ENCODE measurements around the gene IFNAR1.
A peak's percentile ranks its signal among the peaks of the same experiment; 100 is the strongest.
"Not testable (repeated sequence)": the region's sequence is repeated elsewhere in the genome, so short reads cannot be mapped to it uniquely, and the experiment has no call there.

Gene IFNAR1

DNA sequence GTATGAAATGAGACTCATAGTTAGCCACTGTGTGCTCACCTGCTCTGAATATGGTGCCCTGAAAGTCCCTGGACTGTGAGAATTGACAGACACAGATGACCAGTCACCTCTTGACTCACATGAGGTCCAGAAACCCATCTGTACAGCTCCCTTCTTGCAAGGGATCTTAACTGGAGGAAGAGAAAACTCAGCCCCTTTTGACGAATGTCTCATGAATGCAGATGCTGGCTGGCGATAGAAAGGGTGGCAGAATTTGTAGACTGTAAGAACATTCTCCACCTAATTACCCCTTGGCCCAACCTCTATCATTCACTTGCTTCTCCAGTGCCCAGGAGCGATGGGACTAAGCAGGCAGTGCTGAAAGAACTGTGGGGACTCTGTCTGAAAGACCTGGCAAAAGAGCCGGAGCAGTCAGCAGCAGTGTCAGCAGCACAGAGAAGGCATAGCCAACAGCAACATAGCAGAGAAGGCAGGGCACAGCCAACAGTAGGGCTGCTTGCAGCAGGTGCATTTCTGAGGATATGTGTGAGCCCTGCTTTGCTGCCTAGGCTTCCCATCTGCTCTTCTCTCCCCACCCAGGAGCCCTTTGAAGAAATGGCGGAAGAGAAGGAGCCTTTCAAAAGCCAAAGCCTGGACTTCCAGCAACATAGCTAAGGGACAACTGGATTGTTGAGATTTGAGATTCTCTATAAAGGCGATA is 52.6 kb downstream of the IFNAR1 start:
- DNase-seq (ENCODE audit: low read depth) = no peak

DNA sequence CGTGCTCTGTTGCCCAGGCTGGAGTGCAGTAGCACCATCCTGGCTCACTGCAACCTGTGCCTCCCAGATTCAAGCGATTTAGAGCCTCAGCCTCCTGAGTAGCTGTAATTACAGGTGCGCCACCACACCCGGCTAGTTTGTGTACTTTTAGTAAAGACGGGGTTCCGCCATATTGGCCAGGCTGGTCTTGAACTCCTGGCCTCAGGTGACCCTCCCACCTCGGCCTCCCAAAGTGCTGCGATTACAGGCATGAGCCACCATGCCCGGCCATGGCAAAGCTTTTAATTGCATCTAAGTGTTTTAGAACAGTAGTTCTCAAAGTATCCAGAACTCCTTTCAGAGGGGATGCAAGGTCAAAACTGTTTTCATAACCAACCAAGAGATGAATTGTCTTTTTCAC is 53.3 kb downstream of the IFNAR1 start:
- DNase-seq (ENCODE audit: low read depth) = no peak

DNA sequence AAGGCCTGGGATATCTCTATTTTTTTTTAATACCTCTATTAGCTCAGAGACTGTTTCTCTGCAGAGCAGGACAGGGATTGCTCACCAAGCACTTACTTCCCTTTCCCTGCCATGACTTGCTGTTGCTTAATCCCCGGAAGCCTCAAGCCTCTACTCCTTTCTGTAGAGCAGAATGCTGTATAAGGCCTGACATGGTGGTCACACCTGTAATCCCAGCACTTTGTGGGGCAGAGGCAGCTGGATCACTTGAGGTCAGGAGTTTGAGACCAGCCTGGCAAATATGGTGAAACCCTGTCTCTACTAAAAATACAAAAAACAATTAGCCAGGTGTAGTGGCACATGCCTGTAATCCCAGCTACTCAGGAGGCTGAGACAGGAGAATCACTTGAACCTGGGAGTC is 55.2 kb downstream of the IFNAR1 start:
- not testable (repeated sequence) for DNase-seq (ENCODE audit: low read depth)

DNA sequence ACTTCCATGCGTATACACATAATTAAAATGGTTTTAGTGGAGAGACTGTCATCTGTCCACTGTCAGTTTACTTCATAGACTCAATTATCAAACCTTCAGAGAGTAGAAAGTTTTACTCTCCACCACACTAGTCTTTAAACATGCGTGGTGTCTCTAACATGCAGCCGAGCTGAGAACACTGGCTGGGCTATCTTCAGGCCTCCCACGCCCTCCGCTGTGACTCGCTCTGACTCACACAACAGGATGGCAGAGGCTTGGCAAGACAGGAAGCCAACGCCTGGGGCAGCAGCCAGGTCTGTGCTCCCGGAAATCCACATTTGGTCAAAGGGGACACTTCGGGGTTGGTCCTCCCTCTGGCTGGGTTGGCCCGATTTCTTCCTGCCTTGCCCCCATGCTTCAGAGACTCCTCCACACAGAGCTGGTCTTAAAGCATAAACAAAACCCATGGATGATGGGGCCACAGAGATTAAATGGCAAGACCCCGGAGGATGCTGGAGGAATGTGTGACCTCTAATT is 55.8 kb downstream of the IFNAR1 start:
- peak; percentile 83 for DNase-seq (ENCODE audit: low read depth)

DNA sequence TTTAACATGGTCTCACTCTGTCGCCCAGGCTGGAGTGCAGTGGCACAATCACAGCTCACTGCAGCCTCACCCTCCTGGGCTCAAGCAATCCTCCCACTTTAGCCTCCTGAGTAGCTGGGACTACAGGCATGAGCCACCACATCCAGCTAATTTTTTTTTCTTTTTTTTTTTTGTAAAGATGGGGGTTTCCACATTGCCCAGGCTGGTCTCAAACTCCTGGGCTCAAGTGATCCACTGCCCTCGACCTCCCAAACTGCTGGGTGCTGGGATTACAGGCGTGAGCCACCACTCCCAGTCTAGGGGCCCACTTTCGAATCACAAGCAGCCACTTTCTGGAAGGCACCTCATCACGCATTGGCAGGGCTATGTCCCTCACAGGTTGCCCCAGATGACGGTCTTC is 56.6 kb downstream of the IFNAR1 start:
- not testable (repeated sequence) for DNase-seq (ENCODE audit: low read depth)

DNA sequence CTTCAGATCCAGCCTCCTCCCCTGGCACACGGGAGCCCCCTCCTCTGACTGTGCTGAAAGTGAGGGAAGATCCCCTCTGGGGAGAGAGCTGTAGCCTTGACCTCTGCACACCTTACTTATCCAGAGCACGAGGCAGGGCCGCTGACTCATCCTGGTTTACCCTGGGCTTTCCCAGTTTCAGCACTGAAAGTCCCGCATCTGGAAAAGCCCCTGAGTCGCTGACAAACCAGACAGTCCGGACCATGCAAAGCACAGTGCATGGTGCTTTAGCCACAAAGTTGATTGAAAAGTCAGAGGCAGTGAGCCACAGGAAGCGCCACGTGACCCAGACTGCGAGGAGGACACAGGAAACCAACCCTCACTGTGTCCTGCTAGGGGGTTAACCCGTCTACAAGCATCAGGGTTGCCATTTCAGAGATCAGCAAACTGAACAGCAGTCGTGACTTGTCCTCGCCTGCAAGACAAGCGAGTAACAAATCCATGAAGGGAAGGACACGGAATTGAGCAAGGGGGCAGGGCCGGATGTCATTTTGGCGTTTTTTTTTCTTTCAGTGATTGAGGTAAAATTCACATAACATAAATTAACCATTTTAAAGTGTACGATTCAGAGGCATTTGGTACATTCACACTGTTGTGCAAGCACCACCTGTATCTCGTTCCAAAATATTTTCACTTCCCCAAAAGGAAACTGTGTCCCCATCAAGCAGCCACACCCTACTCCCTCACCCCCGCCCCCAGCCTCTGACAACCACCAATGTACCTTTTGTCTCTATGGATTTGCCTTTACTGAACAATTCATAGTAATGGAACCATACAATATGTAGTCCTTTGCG is 58.5 kb downstream of the IFNAR1 start:
- DNase-seq (ENCODE audit: low read depth) = peak; percentile 58

DNA sequence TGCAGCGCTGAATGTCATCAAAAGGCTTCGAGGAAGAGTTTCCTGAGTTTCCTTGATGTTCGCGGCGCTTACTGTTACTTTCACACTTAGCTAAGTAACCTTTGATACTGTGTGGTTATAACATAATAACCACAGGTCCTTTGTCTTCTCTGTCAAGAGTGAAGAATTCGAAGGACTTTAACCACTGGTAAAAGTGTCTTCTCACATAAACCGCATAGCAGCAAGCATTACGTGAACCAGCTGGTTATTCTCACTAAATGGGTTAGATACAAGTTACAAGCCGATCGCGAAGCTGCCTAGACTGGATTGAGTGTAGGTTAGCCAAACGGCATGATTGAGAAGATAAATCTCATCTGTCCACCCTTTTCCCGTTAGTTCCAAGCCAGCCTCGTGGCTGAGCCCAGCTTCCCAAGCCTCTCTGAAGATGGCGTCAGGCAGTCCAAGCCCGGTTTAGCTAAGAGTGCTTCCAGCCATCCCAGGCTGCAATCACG is 60.1 kb downstream of the IFNAR1 start:
- no peak for DNase-seq (ENCODE audit: low read depth)

DNA sequence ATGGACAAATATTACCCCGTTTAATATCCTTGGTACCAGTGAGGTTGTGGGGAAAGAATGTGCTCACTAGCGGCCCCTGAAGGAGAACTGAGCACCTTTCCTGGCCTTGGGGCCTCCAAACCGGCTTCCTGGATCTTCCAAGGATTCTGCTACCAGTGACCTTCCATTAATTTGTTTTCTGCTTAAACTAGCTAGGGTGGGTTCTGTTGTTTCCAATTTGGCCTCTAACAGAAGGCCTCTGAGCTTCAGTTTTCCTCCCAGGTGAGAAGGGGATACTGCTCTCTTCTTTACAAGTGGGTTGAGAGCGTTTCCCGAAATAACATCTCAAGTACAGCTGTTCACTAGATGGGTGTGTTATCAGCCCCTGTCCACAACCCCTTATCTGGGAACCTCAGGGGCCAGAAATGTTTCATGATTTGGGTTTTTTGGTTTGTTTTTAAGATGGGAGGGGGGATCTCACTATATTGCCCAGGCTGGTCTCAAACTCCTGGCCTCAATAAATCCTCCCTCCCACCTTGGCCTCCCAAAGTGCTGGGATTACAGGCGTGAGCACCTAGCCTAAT is 61.5 kb downstream of the IFNAR1 start:
- no peak for DNase-seq (ENCODE audit: low read depth)

DNA sequence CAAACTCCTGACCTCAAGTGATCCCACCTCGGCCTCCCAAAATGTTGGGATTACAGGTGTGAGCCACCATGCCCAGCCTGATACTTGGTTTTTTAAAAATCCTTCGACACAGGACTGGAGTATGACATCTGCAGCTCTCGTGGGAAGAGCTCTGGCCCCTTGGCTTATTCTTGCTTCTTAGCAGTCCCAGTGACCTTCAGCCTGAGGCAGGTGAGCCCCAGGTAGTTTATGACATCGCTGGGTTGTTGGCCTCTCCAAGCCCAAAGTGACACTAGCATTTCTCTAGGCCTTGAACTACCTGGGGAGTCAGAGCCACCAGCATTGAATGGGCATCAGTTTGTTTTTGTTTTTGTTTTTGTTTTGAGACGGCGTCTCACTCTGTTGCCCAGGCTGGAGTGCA is 62.5 kb downstream of the IFNAR1 start:
- no peak for DNase-seq (ENCODE audit: low read depth)

DNA sequence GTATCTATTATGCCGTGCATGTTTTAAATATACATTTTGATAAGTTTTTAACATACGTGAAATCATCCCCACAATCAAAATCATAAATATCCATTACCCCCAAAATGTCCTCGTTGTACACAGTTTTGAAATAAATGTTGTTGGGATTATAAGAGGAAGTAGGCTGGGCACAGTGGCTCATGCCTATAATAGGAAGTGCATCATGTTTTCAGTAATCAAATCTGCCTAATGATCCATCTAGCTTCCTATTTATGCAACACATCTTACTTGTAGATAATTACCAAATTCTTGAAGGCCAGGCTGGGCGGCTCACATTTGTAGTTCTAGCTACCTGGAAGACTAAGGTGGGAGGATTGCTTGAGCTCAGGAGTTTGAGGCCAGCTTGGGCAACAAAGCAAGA is 63.4 kb downstream of the IFNAR1 start:
- no peak for DNase-seq (ENCODE audit: low read depth)

DNA sequence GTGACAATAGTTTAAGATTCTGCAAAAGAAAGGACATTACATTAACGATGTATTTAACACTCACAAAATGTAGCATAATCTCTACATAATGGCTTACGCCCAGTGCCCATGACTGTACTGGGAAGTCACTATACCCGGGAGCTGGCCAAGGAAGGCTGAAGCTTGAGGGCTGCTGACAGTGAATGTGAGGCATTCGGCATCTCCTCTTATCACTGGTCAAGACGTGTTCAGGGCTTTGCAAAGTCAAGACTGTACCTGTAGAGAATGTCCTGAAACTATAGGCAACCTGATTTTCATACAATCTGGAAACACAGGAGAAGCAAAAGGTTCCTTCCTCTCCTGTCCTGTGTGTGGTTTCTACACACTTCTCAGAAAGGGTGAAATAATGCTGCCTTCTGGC is 65.7 kb downstream of the IFNAR1 start:
- DNase-seq (ENCODE audit: low read depth) = no peak

DNA sequence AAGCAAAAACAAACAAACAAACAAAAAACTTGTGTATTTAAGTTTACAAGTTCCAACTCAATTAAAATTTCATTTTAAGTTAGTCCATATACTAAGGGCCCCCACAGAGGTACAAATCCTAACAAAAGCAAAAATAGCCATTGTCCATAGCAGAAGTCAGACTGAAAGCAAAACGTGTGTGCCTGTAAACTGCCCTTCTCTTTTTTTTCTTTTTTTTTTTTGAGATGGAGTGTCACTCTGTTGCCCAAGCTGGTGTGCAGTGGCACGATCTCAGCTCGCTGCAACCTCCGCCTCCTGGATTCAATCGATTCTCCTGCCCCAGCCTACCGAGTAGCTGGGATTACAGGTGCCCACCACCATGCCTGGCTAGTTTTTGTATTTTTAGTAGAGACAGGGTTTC is 66.9 kb downstream of the IFNAR1 start:
- DNase-seq (ENCODE audit: low read depth) = no peak

DNA sequence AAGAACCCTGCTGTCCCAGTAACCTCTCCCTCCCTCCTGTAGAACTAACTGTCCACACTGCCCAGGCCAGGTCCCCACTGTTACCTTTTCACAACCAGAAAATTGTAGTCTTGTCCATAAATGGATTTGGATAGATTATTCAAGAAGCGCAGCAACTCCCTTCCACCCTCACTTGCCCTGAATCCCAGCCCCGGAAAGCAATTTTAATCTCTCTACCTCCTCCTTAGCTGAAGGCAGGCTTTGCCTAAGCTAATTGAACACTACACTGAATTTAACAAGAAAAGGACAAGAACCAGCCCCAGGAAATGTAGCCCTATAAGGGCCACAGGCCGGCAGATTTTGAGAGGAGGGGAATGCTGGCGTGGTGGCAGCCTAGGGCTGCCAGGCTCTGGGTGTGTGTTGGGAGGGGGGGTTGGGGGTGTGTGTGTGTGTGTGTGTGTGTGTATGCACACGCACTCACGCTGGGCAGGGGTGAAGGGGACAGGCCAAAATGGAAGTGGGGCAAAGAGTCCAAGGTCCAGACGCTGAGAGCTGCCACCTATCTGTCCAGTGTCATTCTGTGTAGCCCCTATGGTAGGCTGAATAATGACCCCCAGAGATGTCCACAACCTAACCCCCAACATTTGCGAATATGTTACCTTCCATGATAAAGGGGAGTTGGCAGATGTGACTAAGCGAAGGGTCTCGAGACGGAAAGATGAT is 67.7 kb downstream of the IFNAR1 start:
- no peak for DNase-seq (ENCODE audit: low read depth)

DNA sequence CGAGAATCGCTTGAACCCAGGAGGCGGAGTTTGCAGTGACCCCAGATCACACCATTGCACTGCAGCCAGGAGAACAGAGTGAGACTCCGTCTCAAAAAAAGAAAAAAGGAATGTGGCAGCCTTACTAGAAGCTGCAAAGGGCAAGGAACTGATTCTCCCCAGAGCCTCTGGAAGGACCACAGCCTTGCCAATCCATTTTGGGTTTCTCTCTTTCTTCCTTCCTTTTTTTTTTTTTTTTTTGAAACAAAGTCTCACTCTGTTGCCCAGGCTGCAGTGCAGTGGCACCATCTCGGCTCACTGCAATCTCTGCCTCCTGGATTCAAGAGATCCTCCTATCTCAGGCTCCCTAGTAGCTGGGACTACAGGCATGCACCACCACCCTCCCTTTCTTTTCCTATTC is 68.6 kb downstream of the IFNAR1 start:
- no peak for DNase-seq (ENCODE audit: low read depth)

DNA sequence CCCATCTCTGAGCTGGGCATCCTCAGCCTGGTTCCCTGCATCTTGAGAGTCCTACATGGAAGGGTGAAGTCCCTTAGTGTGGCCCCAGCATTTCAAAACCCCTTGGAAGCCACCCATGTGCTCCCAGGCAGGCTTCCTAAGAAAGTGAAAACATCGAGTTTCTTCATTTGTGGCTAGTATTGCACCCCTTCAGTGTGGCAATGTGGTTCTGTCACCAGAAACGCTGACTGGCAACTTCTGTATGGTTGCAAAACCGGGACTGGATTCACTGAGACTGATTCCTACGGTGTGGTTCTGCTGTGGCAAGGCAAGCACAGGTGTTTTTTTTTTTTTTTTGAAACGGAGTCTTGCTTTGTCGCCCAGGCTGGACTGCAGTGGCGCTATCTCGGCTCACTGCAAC is 69.5 kb downstream of the IFNAR1 start:
- no peak for DNase-seq (ENCODE audit: low read depth)

DNA sequence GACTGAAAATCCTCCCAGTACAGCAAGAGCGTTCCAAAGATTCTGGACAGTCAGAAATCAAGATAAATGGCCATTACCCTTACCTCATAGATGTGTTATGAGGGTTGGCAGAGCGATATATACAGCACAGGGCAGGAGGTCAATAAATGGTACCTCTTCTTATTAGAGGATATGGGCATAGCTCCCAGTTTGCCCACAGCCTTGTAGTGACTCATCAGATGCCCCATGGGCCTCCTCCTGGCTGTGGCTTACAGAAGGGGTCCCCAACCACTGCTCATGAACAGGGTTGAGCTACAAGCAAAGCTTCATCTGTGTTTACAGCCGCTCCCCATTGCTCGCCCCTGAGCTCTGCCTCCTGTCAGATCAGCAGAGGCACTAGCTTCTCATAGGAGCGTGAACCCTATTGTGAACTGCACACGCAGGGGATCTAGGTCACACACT is 71.1 kb downstream of the IFNAR1 start:
- DNase-seq (ENCODE audit: low read depth) = no peak

DNA sequence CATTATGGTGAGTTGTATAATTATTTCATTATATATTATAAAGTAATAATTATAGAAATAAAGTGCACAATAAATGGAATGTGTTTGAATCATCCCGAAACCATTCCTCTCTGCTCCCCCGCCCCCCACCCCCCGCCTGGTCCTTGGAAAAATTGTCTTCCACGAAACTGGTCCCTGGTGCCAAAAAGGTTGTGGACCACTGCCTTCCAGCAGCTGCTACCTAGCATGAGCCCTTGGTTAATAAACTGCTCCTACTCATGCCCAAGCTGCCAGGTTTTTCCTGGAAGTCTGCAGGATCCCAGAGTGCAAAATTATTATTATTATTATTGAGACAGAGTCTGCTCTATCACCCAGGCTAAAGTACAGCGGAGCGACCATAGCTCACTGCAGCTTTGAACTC is 71.7 kb downstream of the IFNAR1 start:
- no peak for DNase-seq (ENCODE audit: low read depth)

DNA sequence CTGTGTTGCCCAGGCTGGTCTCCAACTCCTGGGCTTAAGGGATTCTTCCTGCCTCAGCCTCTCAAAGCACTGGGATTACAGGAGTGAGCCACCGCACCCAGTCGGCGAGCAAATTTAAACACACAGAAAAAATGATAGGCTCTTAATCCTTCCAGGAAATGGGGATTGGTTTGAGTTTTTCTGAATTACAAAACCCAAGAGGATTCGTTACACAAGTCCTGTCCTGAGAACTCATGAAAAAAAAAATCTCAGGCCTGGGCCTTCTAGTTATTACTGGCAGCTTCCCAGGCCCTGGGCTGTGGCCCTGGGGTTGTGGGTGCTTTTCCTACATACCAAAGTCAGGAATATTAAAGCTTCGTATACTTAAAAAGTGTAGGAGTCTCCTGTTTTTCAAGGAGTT is 72.2 kb downstream of the IFNAR1 start:
- DNase-seq (ENCODE audit: low read depth) = no peak

DNA sequence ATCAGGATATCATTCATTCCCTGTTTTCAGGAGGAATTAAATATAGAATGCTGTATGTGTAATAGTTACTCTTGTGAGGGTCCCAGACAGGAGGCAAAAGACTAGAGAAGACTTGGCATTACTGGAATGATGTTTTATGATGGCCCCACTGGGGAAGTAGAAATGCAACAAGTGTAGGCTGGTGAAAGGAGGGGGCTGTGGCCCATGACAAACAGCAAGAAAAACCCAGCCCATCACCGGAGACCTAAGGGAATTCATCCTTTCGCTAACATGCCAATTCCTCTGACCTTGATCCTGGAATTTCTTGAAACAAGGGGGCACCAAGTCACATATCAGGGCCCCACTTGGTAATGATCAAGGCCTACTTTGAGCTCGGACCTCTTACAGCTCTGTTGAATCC is 72.9 kb downstream of the IFNAR1 start:
- DNase-seq (ENCODE audit: low read depth) = no peak

DNA sequence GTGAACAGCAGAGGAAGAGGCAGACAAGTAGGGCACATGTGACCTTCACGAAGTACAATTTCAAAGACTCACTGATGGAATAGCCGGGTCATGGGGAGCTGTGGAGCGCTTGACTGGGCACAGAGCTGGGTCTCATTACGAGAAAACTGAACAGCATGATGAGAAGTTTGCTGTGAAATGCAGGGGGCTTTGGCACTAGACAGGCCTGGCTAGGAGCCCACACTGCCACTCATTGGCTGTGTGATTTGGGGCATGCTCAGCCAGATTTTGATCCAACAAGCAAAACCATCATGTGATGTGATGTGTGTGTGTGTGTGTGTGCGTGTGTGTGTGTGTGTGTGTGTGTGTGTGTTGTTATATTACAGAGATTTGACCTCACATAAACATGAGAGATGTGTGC is 73.6 kb downstream of the IFNAR1 start:
- DNase-seq (ENCODE audit: low read depth) = no peak

DNA sequence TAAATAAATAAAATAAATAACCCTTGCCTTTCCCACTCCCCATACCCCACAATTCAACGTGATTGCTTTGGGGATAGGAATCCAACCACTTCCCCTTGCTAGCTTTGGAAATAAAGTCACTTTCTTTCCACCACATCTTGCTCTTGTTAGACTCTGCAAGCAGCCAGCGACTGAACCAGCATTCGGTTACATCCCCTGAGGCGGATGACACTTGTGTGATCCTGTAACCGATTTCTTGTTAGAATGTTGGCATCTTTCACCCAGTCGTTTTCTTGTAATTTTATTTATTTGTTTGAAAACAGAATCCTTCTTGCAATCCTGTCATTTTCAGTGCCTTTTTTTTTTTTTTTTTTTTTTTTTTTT is 76.8 kb downstream of the IFNAR1 start:
- no peak for DNase-seq (ENCODE audit: low read depth)

All from stimulated activated CD8-positive, alpha-beta memory T cell treated with anti-CD3 and anti-CD28 coated beads, Interleukin-4, amount 100 ng/mL, for 24 hours (primary cell).